ENCODE measurements around the gene CDH23.

Gene CDH23

DNA sequence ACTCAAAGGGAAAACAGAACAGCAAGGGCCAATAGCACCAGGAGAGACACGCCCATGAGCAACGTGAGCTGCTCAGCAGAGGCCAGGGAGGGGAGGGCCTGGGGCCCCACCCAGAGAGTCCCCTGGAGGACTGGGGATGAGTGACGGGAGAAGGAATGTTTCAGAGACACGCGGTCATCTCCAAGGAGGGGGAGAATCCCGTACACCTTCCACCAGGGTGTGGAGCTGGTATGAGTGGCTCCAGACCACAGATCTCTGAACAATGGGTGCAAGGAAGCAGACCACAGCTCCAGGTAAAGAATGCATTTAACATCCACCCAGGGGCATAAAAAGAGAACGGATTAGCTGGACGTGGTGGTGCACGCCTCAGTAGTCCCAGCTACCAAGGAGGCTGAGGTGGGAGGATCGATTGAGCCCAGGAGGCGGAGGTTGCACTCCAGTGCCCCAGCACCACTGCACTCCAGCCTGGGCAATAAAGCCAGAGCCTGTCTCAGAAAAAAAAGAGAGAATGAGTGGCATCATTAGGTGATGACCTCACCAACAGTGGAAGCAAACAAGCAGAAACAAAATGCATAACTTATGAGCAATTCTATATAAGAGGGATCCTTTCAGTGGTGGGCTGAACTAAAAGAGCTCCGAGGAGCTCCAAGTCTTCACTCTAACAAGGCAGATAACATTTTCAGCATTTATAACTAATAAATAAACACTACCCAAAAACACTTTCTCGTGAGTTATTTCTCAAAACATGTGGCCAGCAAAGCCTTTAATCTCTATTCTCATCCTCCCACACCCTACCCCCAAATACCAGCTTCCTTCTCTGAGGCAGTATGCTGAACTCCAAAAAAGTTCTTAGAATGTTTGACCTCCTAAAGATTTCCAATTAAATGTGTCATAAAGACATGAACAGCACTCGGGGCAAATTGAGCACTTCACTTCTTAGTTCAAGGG lies 441.8 kb downstream of the CDH23 start:
- no peak overlapping the region for H2BK12ac ChIP-seq (ENCODE audit: low read length)
- H3K23ac ChIP-seq (ENCODE audit: low read length): no peak overlapping the region
- no peak overlapping the region for H3K9ac ChIP-seq (ENCODE audit: low read length)
- no peak overlapping the region for H2BK120ac ChIP-seq (ENCODE audit: insufficient read depth, low read length, poor library complexity)
- peak overlapping the region; percentile 72 for H3K4ac ChIP-seq (ENCODE audit: low read depth, low read length)
- DNase-seq: peak; percentile 87 to 90
- H3K14ac ChIP-seq (ENCODE audit: low read length): no peak overlapping the region
- H4K12ac ChIP-seq (ENCODE audit: low read depth, low read length): no peak overlapping the region
- H3K27me3 ChIP-seq (ENCODE audit: insufficient read depth, low read length): no peaks in the 10 kb centered on the region
- H3K4me3 ChIP-seq (ENCODE audit: low read depth, low read length): no peak overlapping the region
- no peak overlapping the region for H4K8ac ChIP-seq (ENCODE audit: low read depth, low read length)
- peaks cover 28% of the 10 kb centered on the region for H3K79me2 ChIP-seq (ENCODE audit: control insufficient read depth, insufficient read depth, low read length, poor library complexity)
- H4K91ac ChIP-seq (ENCODE audit: low read depth, low read length): peak overlapping the region; percentile 56
- no peaks in the 10 kb centered on the region for H3K9me3 ChIP-seq (ENCODE audit: insufficient read depth, low read depth, low read length)
- H2AK5ac ChIP-seq (ENCODE audit: low read length): no peak overlapping the region
- H3K4me2 ChIP-seq (ENCODE audit: low read length): no peak overlapping the region
- peak overlapping the region; percentile 80 for H3K27ac ChIP-seq (ENCODE audit: low read depth, low read length)
- WGBS (ENCODE audit: extremely low coverage, insufficient coverage, insufficient read length): no CpG with 5 or more reads among the region's 14 CpGs
- peaks cover 43 to 48% of the 10 kb centered on the region in 2 experiments for H3K4me1 ChIP-seq (ENCODE audit: control insufficient read depth in 1 of 2, insufficient read depth in 2 of 2, low read length in 2 of 2)
- H2AFZ ChIP-seq (ENCODE audit: insufficient read depth, low read length, poor library complexity): no peak overlapping the region
- H3K18ac ChIP-seq (ENCODE audit: low read length): no peak overlapping the region
- H2BK5ac ChIP-seq (ENCODE audit: low read depth, low read length, poor library complexity): no peak overlapping the region
- H3K79me1 ChIP-seq (ENCODE audit: low read length): peaks cover 14% of the 10 kb centered on the region
- H3K36me3 ChIP-seq (ENCODE audit: control insufficient read depth in 1 of 2, insufficient read depth in 2 of 2, low read length in 2 of 2): peaks cover 9 to 10% of the 10 kb centered on the region in 2 experiments

DNA sequence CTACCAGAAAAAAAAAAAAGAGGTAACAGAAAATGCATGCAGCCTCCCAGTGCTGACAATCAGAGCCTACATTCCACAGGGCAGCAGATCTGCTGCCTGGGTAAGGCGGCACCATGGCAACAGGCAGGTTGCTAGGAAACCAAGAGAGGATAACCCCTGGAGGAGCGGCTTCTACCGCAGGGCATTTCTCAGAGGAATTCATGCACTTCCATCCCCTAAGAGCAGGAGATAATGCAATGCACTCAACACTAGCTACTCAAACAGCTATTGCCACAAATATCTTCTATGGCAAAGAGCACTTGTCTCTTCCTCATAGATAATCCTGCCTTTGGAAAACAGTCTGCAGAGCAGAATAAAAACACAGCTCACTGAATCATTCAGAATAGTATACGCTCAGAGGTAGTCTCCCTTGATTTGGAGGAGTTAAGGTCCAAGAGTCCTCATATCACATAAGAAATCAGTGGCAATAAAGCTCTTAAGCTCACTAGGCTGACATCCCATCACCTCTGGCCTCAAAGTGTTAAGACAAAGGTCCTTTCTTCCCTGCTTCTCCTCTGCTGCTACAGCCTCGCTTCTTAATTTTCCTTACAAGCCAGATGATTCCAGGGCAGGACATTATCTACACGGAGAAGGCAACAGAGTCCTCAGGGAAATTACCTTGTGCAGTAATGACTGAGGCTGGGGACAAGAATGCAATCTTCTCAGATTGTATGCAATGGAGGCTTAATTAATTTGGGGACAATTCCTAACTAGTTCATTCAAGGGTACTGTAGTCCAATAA lies 443.6 kb downstream of the CDH23 start:
- H2BK12ac ChIP-seq (ENCODE audit: low read length): no peak overlapping the region

DNA sequence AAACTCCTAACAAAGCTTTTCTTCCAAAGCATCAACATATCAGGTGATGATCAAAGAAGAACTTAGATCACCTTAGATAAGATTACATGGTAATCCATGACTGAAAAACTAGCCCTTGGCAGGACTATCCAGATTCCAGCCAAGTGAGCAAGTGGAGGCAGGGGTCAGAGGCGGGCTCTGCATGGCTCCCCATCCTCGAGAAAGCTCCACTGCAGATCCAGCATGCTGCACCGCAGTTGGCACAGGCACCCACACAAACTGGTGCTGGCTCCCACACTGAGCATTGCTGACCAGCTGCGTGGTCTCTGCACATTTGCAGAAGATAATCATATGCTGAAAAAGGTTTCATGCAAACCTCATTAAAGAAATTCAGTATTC lies 444.2 kb downstream of the CDH23 start:
- H3K4me2 ChIP-seq (ENCODE audit: low read length): no peak overlapping the region
- H2AFZ ChIP-seq (ENCODE audit: insufficient read depth, low read length, poor library complexity): no peak overlapping the region
- WGBS (ENCODE audit: extremely low coverage, insufficient coverage, insufficient read length): no CpG with 5 or more reads among the region's 4 CpGs
- H2BK120ac ChIP-seq (ENCODE audit: insufficient read depth, low read length, poor library complexity): no peak overlapping the region
- no peak overlapping the region for H3K14ac ChIP-seq (ENCODE audit: low read length)
- H3K79me2 ChIP-seq (ENCODE audit: control insufficient read depth, insufficient read depth, low read length, poor library complexity): peaks cover 19% of the 10 kb centered on the region
- peaks cover 14% of the 10 kb centered on the region for H3K79me1 ChIP-seq (ENCODE audit: low read length)
- no peaks in the 10 kb centered on the region for H3K27me3 ChIP-seq (ENCODE audit: insufficient read depth, low read length)
- peaks cover 3 to 4% of the 10 kb centered on the region in 2 experiments for H3K36me3 ChIP-seq (ENCODE audit: control insufficient read depth in 1 of 2, insufficient read depth in 2 of 2, low read length in 2 of 2)
- no peak overlapping the region for H2BK5ac ChIP-seq (ENCODE audit: low read depth, low read length, poor library complexity)
- H4K8ac ChIP-seq (ENCODE audit: low read depth, low read length): no peak overlapping the region
- H4K91ac ChIP-seq (ENCODE audit: low read depth, low read length): no peak overlapping the region
- no peak overlapping the region for H2BK12ac ChIP-seq (ENCODE audit: low read length)
- DNase-seq: peak; percentile 82 to 92
- no peak overlapping the region for H3K18ac ChIP-seq (ENCODE audit: low read length)
- H3K4ac ChIP-seq (ENCODE audit: low read depth, low read length): no peak overlapping the region
- H3K4me1 ChIP-seq (ENCODE audit: control insufficient read depth in 1 of 2, insufficient read depth in 2 of 2, low read length in 2 of 2): peaks cover 36 to 42% of the 10 kb centered on the region in 2 experiments
- no peak overlapping the region for H3K23ac ChIP-seq (ENCODE audit: low read length)
- H3K9ac ChIP-seq (ENCODE audit: low read length): no peak overlapping the region
- H3K27ac ChIP-seq (ENCODE audit: low read depth, low read length): no peak overlapping the region
- no peak overlapping the region for H4K12ac ChIP-seq (ENCODE audit: low read depth, low read length)
- H2AK5ac ChIP-seq (ENCODE audit: low read length): no peak overlapping the region
- no peak overlapping the region for H3K4me3 ChIP-seq (ENCODE audit: low read depth, low read length)
- H3K9me3 ChIP-seq (ENCODE audit: insufficient read depth, low read depth, low read length): no peaks in the 10 kb centered on the region

More for the DNA sequence above, 443.6 kb downstream of the CDH23 start:
- Histone ChIP-seq H3K4me2 (ENCODE audit: low read length) (peak overlapping the region; percentile 41), H3K79me1 (ENCODE audit: low read length) (peaks cover 14% of the 10 kb centered on the region), H3K23ac (ENCODE audit: low read length) (no peak overlapping the region), H3K9me3 (ENCODE audit: insufficient read depth, low read depth, low read length) (no peaks in the 10 kb centered on the region), H3K36me3 (ENCODE audit: control insufficient read depth in 1 of 2, insufficient read depth in 2 of 2, low read length in 2 of 2) (peaks cover 3 to 4% of the 10 kb centered on the region in 2 experiments), H4K8ac (ENCODE audit: low read depth, low read length) (no peak overlapping the region), H3K79me2 (ENCODE audit: control insufficient read depth, insufficient read depth, low read length, poor library complexity) (peaks cover 18% of the 10 kb centered on the region), H3K14ac (ENCODE audit: low read length) (no peak overlapping the region), H3K4me1 (ENCODE audit: control insufficient read depth in 1 of 2, insufficient read depth in 2 of 2, low read length in 2 of 2) (peaks cover 38 to 43% of the 10 kb centered on the region in 2 experiments), H4K12ac (ENCODE audit: low read depth, low read length) (no peak overlapping the region), H2AK5ac (ENCODE audit: low read length) (no peak overlapping the region), H4K91ac (ENCODE audit: low read depth, low read length) (no peak overlapping the region), H3K4me3 (ENCODE audit: low read depth, low read length) (no peak overlapping the region), H2BK5ac (ENCODE audit: low read depth, low read length, poor library complexity) (no peak overlapping the region), H2AFZ (ENCODE audit: insufficient read depth, low read length, poor library complexity) (no peak overlapping the region), H3K27me3 (ENCODE audit: insufficient read depth, low read length) (no peaks in the 10 kb centered on the region), H3K18ac (ENCODE audit: low read length) (peak overlapping the region; percentile 33), H3K27ac (ENCODE audit: low read depth, low read length) (peak overlapping the region; percentile 89), H2BK120ac (ENCODE audit: insufficient read depth, low read length, poor library complexity) (no peak overlapping the region), H3K4ac (ENCODE audit: low read depth, low read length) (no peak overlapping the region), H3K9ac (ENCODE audit: low read length) (no peak overlapping the region)
- peak; percentile 98 to 100 for DNase-seq
- no CpG with 5 or more reads among the region's 6 CpGs for WGBS (ENCODE audit: extremely low coverage, insufficient coverage, insufficient read length)

DNA sequence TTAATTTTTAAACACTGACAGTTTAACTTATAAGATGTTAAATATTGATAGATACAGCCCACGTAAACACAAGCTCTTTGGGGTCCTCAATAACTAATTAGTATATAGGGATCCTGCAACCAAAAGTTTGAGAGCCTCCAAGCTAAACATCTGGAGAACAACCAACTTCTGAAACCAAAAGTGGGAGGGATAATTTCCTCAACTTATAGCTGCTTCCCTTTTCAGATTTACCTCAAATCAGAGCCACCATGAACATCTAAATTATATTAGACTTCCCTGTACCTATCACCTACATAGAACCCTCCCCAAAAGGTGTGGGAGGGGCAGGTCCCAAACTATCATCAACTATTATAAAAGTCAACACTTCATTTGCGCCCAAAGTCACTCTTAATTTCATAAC lies 445.7 kb downstream of the CDH23 start:
- no peak overlapping the region for H4K12ac ChIP-seq (ENCODE audit: low read depth, low read length)
- no peak overlapping the region for H3K14ac ChIP-seq (ENCODE audit: low read length)
- H2BK12ac ChIP-seq (ENCODE audit: low read length): no peak overlapping the region
- H3K4ac ChIP-seq (ENCODE audit: low read depth, low read length): no peak overlapping the region
- H2AFZ ChIP-seq (ENCODE audit: insufficient read depth, low read length, poor library complexity): no peak overlapping the region
- no peak overlapping the region for H2AK5ac ChIP-seq (ENCODE audit: low read length)
- no peak overlapping the region for H3K4me2 ChIP-seq (ENCODE audit: low read length)
- H3K4me1 ChIP-seq (ENCODE audit: control insufficient read depth in 1 of 2, insufficient read depth in 2 of 2, low read length in 2 of 2): peaks cover 23 to 28% of the 10 kb centered on the region in 2 experiments
- peaks cover 3 to 4% of the 10 kb centered on the region in 2 experiments for H3K36me3 ChIP-seq (ENCODE audit: control insufficient read depth in 1 of 2, insufficient read depth in 2 of 2, low read length in 2 of 2)
- no peaks in the 10 kb centered on the region for H3K27me3 ChIP-seq (ENCODE audit: insufficient read depth, low read length)
- no peak overlapping the region for H3K23ac ChIP-seq (ENCODE audit: low read length)
- no peaks in the 10 kb centered on the region for H3K9me3 ChIP-seq (ENCODE audit: insufficient read depth, low read depth, low read length)
- H4K91ac ChIP-seq (ENCODE audit: low read depth, low read length): no peak overlapping the region
- no peak overlapping the region for H4K8ac ChIP-seq (ENCODE audit: low read depth, low read length)
- no peak overlapping the region for H2BK5ac ChIP-seq (ENCODE audit: low read depth, low read length, poor library complexity)
- no peak for DNase-seq
- H3K9ac ChIP-seq (ENCODE audit: low read length): no peak overlapping the region
- peaks cover 17% of the 10 kb centered on the region for H3K79me2 ChIP-seq (ENCODE audit: control insufficient read depth, insufficient read depth, low read length, poor library complexity)
- H3K18ac ChIP-seq (ENCODE audit: low read length): no peak overlapping the region
- 100% methylated on average over 1 of the region's 2 CpGs for WGBS (ENCODE audit: extremely low coverage, insufficient coverage, insufficient read length)
- H3K27ac ChIP-seq (ENCODE audit: low read depth, low read length): no peak overlapping the region
- no peak overlapping the region for H2BK120ac ChIP-seq (ENCODE audit: insufficient read depth, low read length, poor library complexity)
- no peak overlapping the region for H3K4me3 ChIP-seq (ENCODE audit: low read depth, low read length)
- peaks cover 7% of the 10 kb centered on the region for H3K79me1 ChIP-seq (ENCODE audit: low read length)
